NCI-H510A treated with DMSO at 0.1 percent for 48 hours (cell line): ENCODE data around the gene B4GALT3.

Experiments
- DNase-seq: peaks from one replicate; lab custom pipeline; 2025; lab: John Stamatoyannopoulos, UW

B4GALT3 gene

DNA sequence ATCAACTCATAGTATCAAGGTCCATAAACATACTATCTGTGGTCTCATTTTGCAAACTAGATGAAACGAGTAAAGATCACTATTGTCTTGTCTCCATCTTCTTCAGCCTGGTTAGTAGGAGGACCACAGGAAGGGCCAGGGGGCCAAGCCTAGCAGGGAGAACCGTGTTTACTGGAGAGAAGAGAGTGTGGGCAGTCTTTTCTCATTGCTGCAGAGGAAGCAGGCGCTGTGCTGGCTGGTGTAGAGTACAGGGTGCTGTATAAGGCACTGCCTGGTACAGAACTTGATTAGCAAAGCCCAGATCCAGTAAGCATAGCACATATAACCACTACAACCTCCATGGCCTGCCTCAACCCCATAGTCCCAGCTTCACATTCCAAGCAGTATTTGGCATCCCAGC, 10.0 kb upstream of the B4GALT3 start:
- no peak for DNase-seq

GRCh38 chr1:161185732-161186311, 8.5 kb upstream of the B4GALT3 start:
- no peak for DNase-seq

DNA sequence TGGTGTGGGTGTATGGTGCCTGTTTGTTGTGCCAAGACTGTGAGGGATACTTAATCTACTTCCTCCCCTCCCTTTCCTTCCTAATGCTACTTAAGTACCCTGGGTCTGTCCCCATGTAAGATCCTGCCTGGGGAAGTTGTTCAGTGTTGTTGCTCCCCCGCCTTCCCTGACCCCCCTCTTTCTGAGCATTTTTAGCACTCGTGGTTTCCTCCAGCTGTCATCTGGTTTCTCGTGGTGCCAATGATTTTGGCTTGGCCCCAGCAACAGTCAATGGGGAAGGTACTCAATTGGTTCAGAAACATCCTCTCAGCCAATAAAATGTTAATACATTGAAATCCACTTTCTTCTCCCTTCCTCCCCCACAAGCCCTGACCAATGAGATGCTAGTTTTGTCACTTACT, 8.0 kb upstream of the B4GALT3 start:
- DNase-seq = no peak

- DNase-seq = no peak
Measured at GRCh38 chr1:161182214-161182613, 4.9 kb upstream of the B4GALT3 start.

DNA sequence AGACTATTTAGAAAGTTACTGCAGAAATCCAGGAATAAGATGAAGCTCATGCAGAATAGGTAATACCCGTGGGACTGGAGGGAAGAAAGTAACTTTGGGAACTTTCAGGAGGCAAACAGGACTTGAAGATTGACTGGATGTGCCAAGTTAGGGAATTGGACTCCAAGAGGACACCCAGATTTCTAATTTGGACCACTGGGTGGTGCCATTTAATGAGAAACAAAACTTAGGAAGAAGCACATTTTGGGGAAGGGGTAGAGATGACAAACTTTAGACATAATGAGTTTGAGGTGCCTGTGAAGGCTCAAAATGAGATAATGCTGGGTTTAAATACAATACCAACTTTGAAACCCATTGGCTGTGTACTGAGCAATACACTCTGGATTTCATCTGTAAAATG, 3.3 kb upstream of the B4GALT3 start:
- DNase-seq = no peak

DNA sequence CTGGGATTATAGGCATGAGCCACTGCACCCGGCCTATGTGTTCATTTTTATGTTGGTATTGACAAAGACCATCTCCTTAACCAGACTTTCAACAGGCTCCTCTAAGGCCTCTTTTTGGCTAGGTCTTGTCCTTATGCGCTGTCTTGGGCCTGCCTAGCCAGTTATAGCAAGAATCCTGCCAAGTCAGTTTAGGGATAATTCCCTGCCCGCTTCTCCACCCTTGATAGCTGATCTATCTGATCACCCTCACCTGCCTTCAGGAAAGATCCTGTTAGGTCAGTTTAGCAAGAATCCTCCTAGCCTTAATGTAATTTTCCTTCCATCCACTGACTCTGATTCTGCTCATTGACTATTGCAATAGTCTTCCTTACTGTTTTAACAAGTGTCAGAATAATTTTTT, 2.4 kb upstream of the B4GALT3 start:
- no peak for DNase-seq

DNA sequence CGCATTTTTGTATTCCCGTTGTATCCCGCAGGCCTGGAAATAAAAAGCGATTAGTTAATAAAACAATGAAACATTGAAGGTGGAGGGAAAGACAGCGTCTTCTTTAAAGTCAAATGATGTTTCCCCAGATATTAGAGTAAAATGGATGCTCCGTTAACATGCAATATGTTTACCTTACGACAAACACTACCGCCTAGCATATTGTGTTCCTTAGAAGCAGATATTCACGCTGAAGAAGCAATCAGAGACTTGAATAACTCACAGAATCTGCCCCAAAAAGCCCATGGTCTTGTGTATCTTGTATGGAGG, 583 bp upstream of the B4GALT3 start:
- no peak for DNase-seq

DNA sequence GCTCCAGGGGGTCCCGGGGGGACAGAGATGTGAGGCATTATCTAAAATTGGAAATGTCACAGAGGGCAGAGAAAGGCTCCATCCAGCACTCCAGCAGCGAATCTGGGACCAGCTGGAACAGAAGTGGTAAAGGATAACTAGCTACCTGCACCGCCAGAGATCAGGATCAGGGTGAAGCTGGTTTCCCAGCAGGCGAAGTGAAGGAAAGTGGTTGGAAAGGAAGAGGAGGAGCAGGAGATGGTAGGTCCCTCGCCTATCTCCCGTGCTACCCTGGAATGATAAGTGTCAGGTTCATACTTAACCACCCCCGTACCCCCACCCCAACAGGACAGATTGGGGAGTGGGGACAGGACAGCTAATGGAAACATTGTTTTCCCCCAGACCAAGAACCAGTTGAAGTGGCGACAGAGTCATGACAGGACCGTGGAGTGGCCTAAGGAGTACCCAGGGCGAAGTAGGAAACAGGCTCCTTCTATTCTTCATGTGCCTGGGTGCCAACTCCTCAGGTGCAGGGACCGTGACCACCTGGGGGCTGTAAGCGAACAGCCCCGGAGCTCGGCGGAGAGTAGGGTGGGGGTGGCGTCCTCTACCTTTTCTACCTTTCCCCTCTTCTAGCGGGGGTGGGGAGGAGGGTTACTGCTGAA, 717 bp downstream of the B4GALT3 start:
- DNase-seq = no peak

DNA sequence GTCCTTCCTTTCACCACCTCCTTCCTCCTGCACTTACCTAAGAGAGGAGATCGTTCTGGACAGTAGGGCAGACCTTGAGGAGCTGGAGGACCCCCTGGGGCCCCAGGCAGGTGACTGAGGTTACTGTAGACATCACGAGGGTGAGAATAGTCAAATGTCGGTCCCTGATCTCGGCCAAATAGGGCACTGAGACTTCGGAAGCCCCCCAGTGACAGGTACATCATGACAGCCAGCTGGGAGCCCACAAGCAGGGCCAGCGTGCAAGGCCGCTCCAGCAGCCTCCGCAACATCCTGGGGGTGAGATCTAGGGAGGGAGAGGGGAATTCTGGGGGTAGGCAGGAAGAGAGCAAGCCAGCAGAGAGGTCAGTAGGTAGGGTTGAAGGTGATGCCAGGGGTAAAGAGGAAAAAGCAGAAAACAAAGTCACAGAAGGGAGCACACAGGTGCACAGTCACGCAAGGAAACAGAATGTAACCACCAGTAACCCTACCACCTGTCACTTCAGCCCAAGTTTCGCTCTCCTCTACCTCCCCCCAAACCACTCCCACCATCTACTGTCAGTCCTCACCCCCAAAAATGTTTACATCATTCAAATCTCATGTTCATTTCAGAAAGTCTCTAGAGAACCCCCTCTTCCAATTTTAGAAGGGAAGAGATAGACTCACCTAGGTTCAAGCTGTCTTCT, 1.4 kb downstream of the B4GALT3 start:
- no peak for DNase-seq

DNA sequence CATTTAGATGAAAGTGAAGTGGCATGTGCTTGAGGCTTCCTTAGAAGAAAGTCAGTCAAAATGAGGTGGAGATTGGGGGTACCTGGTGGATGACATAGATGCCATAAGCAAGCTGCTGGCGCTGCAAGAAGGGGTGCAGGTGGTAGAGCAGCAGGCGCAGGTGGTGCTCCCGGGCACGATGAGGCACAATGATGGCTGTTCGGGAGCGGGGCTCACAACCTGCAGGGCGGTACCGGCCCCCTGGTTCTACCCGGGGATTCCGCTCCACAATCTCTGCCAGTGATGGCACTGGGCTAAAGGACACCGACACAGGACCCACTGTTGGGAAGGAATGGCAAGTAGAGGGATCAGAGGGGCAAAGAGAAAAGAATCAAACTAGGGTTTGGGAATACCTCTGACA, 2.4 kb downstream of the B4GALT3 start:
- no peak for DNase-seq

DNA sequence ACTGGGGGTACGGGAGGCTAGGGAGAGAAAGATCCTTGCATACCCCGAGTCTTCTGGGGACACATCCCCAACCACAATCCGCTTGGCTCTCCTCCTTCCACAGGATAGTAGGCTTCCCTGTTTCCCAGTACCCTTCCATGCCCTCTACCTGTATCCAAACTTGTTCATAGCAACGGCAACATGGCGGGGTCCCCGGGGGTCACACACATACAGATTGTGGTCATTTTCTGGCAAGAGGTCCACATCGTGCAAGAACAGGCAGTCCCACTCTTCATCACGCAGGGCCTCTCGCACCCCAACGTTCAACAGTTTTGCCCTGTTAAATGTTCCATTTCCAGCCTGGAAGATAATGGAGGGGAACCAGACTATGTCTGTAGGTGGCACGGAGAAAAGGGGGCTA, 3.6 kb downstream of the B4GALT3 start:
- no peak for DNase-seq

- no peak for DNase-seq
Measured at GRCh38 chr1:161172776-161173376, 4.4 kb downstream of the B4GALT3 start.

DNA sequence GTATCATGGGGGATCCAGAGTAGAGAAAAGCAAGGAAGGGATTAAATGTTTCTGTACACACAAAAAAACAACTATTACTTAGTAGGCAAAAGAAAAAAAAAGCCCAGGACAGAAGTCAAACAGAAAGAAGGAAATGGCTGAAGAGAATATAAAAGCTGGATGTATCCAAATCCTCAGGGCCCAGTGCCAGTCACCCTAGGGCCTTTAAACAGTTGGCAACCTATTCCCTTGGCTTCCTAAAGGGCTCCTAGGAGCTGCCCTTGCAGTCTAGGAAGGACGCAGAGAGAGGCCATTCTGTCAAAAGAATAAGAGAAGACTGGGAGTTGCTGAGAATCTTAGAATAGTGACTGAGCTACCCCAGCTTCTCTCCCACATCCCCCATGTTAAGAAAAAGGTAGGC, 5.0 kb downstream of the B4GALT3 start:
- no peak for DNase-seq

DNA sequence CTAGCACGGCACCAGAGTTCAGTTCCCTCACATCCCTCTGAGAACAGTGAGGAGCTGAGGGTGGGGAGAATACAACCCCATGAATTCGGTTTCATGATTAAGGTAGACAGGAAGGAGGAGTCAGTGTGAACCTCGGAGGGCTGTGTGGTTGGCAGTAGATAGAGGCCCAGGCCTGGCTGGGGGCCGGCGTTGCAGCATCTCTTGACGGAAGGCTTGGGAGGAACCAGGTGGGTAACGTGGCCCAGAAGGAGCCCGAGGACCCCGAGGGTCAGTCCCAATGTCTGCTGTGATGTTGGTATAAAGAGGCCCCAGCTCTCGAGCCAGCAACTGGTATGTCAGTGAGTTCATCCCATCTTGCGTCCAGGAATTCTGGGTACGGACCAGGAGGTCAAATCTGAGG, 5.6 kb downstream of the B4GALT3 start:
- DNase-seq = no peak

DNA sequence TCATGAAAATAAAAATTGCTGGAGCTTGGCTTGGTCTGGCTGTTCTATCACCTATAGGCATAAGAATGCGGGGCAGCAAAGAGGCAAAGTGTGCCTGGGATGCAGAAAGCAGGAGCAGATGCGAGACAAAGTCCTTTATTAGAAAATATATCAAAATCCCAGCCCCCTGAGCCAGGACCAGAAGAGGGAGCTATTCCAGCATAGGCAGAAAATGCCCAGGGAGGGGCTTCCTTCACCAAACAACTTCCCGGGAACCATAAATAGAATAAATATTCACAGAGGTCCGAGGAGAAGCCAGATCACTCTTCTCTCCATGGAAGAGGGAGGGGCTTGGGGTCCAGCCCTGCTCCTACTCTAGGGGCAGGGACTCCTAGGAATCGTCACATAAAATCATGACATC, 6.1 kb downstream of the B4GALT3 start:
- DNase-seq = no peak

DNA sequence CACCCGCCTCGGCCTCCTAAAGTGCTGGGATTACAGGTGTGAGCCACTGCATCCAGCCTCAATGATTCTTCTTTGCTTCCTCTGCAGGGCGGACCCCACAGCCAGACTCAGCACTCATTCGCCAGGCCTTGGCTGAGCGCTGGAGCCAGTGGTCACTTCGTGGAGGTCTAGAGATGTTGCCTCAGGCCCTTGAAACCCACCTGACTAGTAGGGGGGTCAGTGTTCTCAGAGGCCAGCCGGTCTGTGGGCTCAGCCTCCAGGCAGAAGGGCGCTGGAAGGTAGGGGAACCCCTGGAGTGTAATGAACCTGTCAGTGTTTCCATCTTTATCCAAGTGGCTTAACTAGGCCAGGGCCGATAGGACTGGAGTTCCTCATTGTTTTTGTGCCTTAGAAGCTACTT, 8.4 kb downstream of the B4GALT3 start:
- no peak for DNase-seq

- DNase-seq = peak; percentile 19
Measured at GRCh38 chr1:161166669-161167548, 10.4 kb downstream of the B4GALT3 start.

DNA sequence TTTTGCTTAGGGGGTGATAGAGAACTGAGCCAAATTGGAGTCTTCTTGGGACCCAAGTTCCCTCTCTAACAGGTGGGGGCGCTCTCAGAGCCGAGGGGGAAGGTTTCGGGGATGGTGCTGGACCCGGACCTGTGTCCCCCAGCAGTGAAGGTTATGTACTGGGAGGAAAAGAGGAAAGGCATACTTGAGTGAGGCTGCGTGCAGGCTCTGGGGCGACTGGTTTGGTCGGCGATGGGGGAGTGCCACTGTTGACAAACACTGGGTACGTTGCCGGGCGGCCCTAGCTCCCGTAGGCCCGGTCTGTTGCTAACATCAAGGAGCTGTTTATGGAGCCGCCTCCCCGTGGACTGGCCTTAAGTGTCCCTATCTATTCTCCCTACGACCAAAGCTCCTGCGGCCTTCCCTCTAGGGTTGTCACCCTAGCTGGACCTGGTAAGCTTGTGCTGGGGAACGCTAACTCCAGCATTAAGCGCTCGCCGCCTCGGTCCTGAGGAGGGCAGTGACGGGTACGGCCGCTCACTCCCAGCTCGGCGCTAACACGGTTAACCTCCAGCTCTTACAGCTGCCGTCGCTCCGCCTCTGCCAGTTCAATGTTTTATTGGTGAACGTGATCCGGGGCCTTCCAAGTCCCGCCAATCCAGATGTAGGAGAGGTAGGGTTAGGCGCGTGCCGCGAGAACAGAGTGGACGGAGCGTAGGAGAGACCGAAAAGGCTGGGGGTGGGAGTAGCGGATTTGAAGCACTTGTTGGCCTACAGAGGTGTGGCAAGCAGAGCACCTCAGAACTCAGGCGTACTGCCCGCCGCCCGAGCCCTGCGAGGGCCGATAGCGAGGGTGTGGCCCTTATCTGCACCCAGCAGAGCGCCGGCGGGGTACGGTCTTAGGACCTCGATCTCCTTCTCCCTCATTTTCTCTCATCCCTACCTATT, 11.3 kb downstream of the B4GALT3 start, which contains the start of gene PPOX:
Gene PPOX (plus strand): TSS at position 685 of the 927 bp plus-strand sequence. CDS start 422 bp downstream, outside the sequence.
- peak; percentile 99 for DNase-seq

DNA sequence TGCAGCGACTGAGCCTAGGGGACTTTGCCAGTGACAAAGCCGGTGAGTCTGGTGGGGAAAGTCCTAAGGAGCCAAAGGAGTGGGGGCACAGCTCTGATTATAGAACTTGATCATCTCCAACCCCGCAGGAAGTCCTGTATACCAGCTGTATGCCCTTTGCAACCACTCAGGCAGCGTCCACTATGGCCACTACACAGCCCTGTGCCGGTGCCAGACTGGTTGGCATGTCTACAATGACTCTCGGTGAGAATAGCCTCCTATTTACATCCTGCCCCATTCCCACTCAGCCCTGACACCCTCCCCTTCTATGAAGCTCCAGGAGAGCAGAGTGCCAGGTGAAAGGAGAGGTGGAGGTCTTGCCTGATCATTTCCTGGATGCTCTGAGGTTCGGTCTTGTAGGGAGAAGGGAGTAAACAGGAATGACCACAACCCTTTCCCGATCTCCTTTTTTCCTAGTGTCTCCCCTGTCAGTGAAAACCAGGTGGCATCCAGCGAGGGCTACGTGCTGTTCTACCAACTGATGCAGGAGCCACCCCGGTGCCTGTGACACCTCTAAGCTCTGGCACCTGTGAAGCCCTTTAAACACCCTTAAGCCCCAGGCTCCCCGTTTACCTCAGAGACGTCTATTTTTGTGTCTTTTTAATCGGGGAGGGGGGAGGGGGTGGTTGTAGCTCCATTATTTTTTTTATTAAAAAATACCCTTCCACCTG, 12.3 kb downstream of the B4GALT3 start:
- DNase-seq = no peak

DNA sequence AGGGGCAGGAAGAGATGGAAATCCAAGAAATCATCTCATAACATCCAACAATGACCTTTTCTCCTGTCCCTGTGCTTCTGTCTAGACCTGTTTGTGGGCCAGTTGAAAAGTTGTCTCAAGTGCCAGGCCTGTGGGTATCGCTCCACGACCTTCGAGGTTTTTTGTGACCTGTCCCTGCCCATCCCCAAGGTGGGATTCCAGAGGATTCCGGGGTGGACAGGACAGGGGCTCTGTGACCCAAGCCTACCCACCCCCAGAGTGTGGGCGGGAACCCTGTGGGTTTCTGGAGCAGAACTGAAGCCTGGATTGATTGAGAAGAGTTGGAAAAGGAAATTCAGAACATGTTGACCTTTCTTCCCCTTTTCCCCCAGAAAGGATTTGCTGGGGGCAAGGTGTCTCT, 13.5 kb downstream of the B4GALT3 start:
- DNase-seq = no peak

DNA sequence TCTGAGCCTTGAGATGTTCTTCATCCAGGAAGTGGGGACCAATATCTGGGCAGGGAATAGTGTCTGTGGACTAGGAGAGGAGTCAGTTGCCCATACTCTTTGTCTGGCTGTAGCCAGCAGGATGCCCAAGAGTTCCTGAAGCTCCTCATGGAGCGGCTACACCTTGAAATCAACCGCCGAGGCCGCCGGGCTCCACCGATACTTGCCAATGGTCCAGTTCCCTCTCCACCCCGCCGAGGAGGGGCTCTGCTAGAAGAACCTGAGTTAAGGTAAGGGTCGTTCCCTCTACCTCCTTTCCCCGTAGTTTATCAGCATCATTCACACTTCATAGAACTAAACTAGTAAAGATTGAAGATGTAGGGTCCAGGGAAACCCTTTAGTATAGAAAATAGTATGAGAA, 14.5 kb downstream of the B4GALT3 start:
- DNase-seq = no peak
